Tongue (tissue), 2 donors: ENCODE measurements around the gene ZSWIM5. TPM values are rescaled to one million over a fixed set of nuclear protein-coding genes. Genes with fewer than 3 reads are reported as not detected.
"Not testable (repeated sequence)": the region's sequence is repeated elsewhere in the genome, so short reads cannot be mapped to it uniquely, and the experiment has no call there.

ENCODE experiments used
- DNase-seq: peaks from one replicate; pipeline ENCODE4 v3.0.0-alpha.2; 2015
- total RNA-seq: library from RNA; depleted of rRNA; stranded (reverse); fragments of >200 nt; gene quantifications from one replicate; pipeline ENCODE4 v1.2.3, GENCODE V29; 2014

The ZSWIM5 gene
- total RNA-seq, 1 donor from 2014 or later = 1.4 TPM

GRCh38 chr1:45136984-45137383 is 69.4 kb downstream of the ZSWIM5 start:
- DNase-seq = no peak

GRCh38 chr1:45135316-45135715 is 71.1 kb downstream of the ZSWIM5 start:
- DNase-seq = no peak

- peak; percentile 1 for DNase-seq
Observed at GRCh38 chr1:45134461-45134873, 71.9 kb downstream of the ZSWIM5 start.

- DNase-seq = not testable (repeated sequence)
Observed at GRCh38 chr1:45132719-45133118, 73.7 kb downstream of the ZSWIM5 start.

GRCh38 chr1:45123358-45123757 is 83.0 kb downstream of the ZSWIM5 start:
- no peak for DNase-seq

GRCh38 chr1:45122724-45123123 is 83.7 kb downstream of the ZSWIM5 start:
- DNase-seq = no peak

- no peak for DNase-seq
Observed at GRCh38 chr1:45117766-45118165, 88.6 kb downstream of the ZSWIM5 start.

GRCh38 chr1:45116820-45117219 is 89.6 kb downstream of the ZSWIM5 start:
- no peak for DNase-seq

GRCh38 chr1:45116340-45116739 is 90.1 kb downstream of the ZSWIM5 start:
- DNase-seq = no peak

GRCh38 chr1:45115198-45115597 is 91.2 kb downstream of the ZSWIM5 start:
- DNase-seq = not testable (repeated sequence)

- DNase-seq = no peak
Observed at GRCh38 chr1:45112661-45113060, 93.7 kb downstream of the ZSWIM5 start.

- no peak for DNase-seq
Observed at GRCh38 chr1:45111239-45111638, 95.2 kb downstream of the ZSWIM5 start.

- DNase-seq = no peak
Observed at GRCh38 chr1:45107782-45108181, 98.6 kb downstream of the ZSWIM5 start.

- not testable (repeated sequence) for DNase-seq
Observed at GRCh38 chr1:45106864-45107263, 99.5 kb downstream of the ZSWIM5 start.

GRCh38 chr1:45106156-45106545 is 100.3 kb downstream of the ZSWIM5 start:
- DNase-seq = not testable (repeated sequence)

- DNase-seq = not testable (repeated sequence)
Observed at GRCh38 chr1:45105486-45106155, 100.8 kb downstream of the ZSWIM5 start.

GRCh38 chr1:45103534-45103933 is 102.9 kb downstream of the ZSWIM5 start:
- no peak for DNase-seq

GRCh38 chr1:45101947-45102346 is 104.5 kb downstream of the ZSWIM5 start:
- no peak for DNase-seq

- DNase-seq = not testable (repeated sequence)
Observed at GRCh38 chr1:45101528-45101927, 104.9 kb downstream of the ZSWIM5 start.

GRCh38 chr1:45097944-45098343 is 108.5 kb downstream of the ZSWIM5 start:
- DNase-seq = no peak

GRCh38 chr1:45097079-45097478 is 109.3 kb downstream of the ZSWIM5 start:
- DNase-seq = no peak

GRCh38 chr1:45095450-45095849 is 111.0 kb downstream of the ZSWIM5 start:
- DNase-seq = no peak

GRCh38 chr1:45094371-45094770 is 112.0 kb downstream of the ZSWIM5 start:
- not testable (repeated sequence) for DNase-seq

- DNase-seq = no peak
Observed at GRCh38 chr1:45093334-45093733, 113.1 kb downstream of the ZSWIM5 start.

GRCh38 chr1:45089711-45090110 is 116.7 kb downstream of the ZSWIM5 start:
- DNase-seq = no peak
